Prostate gland (tissue), 2 donors: ENCODE data around the gene EHMT1. TPM values are rescaled to one million over a fixed set of nuclear protein-coding genes. Genes with fewer than 3 reads are reported as not detected.

Experiments used
- DNase-seq: peaks from one replicate; pipeline ENCODE4 v3.0.0-alpha.2; 2019; ENCODE audit warnings: low spot score
- H3K27ac ChIP-seq, 2 donors: fragments of 200-600 bp; sonication (generic); 2 replicates each; pipeline ENCODE4 v1.5.1; 2017 to 2019
- H3K27me3 ChIP-seq: fragments of 200-600 bp; sonication (generic); replicated peaks from 2 replicates; pipeline ENCODE4 v1.5.1; 2019; ENCODE audit not compliant: insufficient read depth
- H3K36me3 ChIP-seq, 2 donors: fragments of 200-600 bp; sonication (generic); 1 replicate in 1 of 2; 2 replicates in 1 of 2; pipeline versions ENCODE4 v1.5.1 to v1.8.1; 2017 to 2019
- H3K4me1 ChIP-seq: fragments of 200-600 bp; sonication (generic); replicated peaks from 2 replicates; pipeline ENCODE4 v1.5.1; 2019
- H3K4me3 ChIP-seq, 2 donors: fragments of 200-600 bp; sonication (generic); 2 replicates each; pipeline ENCODE4 v1.5.1; 2017 to 2019
- H3K9me3 ChIP-seq: fragments of 200-600 bp; sonication (generic); 2 replicates; pipeline ENCODE4 v1.5.1; 2017
- CTCF ChIP-seq, 4 experiments: fragments of 200-600 bp in 2 of 4; fragments of 450-650 bp in 2 of 4; sonication (generic) in 2 of 4; IDR thresholded peaks; 1 replicate in 3 of 4; 2 replicates in 1 of 4; pipeline ENCODE4 v1.5.1; 2016 to 2019; ENCODE audit warnings: antibody characterized with exemption in 4 of 4, mild to moderate bottlenecking in 2 of 4, moderate library complexity in 2 of 4
- POLR2A ChIP-seq: fragments of 450-650 bp; IDR thresholded peaks from one replicate; pipeline ENCODE4 v1.6.1; 2016; ENCODE audit warnings: antibody characterized with exemption, mild to moderate bottlenecking
- POLR2AphosphoS5 ChIP-seq: sonication (generic); formaldehyde crosslinking; IDR thresholded peaks from one replicate; pipeline ENCODE4 v1.6.1; 2017; ENCODE audit warnings: antibody characterized with exemption
- WGBS: methylation state at CpG from one replicate; pipeline ENCODE4 v1.1.5; 2018; 5-methylcytosine and 5-hydroxymethylcytosine counted together
- intact Hi-C: fragments of 100-400 bp; cut with DNase I; formaldehyde crosslinking; loops from one replicate; pipeline ENCODE4 v1.14.2; 2022
- total RNA-seq, 2 donors: library from RNA; depleted of rRNA; stranded (reverse); fragments of >200 nt; gene quantifications; one replicate each; pipeline ENCODE4 v1.1.0, GENCODE V29; 2016

Gene EHMT1
- total RNA-seq, 2 donors from 2014 or later, result 81.3 to 149 TPM

DNA sequence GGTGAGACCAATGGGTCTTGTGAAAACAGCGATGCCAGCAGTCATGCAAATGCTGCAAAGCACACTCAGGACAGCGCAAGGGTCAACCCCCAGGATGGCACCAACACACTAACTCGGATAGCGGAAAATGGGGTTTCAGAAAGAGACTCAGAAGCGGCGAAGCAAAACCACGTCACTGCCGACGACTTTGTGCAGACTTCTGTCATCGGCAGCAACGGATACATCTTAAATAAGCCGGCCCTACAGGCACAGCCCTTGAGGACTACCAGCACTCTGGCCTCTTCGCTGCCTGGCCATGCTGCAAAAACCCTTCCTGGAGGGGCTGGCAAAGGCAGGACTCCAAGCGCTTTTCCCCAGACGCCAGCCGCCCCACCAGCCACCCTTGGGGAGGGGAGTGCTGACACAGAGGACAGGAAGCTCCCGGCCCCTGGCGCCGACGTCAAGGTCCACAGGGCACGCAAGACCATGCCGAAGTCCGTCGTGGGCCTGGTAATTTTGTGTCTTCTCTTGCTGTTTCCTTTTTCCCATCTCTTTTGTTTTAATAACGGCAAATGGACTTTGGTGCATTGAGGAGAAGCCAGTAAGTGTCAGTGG, 98.0 kb downstream of the EHMT1 start:
- TF ChIP-seq POLR2AphosphoS5 (no peak), CTCF (IDR thresholded peaks at IDR 0.05) (no peak), POLR2A (no peak)
- 96% methylated on average over 25 of the region's 25 CpGs for WGBS
- intact Hi-C loops, result no loop called here
- H3K9me3 ChIP-seq, result no peaks in the 10 kb centered on the region
- H3K4me3 ChIP-seq, result no peak overlapping the region
- H3K27ac ChIP-seq, result no peak overlapping the region
- no peak for DNase-seq
- H3K36me3 ChIP-seq, result no peaks in the 10 kb centered on the region
- H3K27me3 ChIP-seq, result no peaks in the 10 kb centered on the region
- H3K4me1 ChIP-seq, result no peaks in the 10 kb centered on the region

GRCh38 chr9:137717776-137718327, 99.0 kb downstream of the EHMT1 start:
- DNase-seq, result no peak
- WGBS, result 95% methylated on average over 28 of the region's 28 CpGs
- no peaks in the 10 kb centered on the region for H3K4me1 ChIP-seq

DNA sequence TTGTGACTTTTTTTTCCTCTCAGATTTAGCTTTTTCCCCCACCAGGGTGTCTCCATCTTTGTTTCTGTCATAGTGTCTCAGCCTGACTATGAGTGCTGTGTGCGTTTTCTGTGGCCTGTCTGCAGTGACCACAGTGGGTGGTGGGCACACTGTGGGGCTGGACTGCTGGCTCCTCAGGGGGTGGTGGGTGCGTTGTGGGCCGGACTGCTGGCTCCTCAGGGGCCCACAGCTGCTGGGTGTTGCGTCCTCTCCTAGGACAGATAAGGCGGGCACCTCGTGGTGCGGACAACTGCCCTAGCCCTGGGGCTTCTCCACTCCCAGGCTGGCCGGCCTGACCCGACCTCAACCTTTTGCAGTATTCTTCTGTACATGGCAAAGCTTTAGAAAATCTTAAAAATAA, 100.4 kb downstream of the EHMT1 start:
- intact Hi-C loops, result no loop called here
- Histone ChIP-seq H3K4me3 (no peak overlapping the region), H3K9me3 (no peaks in the 10 kb centered on the region), H3K27ac (no peak overlapping the region), H3K4me1 (no peaks in the 10 kb centered on the region), H3K36me3 (no peaks in the 10 kb centered on the region), H3K27me3 (no peaks in the 10 kb centered on the region)
- 94% methylated on average over 9 of the region's 9 CpGs for WGBS
- DNase-seq, result no peak
- TF ChIP-seq CTCF (IDR thresholded peaks at IDR 0.05), result no peak
- no peak for TF ChIP-seq POLR2A

More at GRCh38 chr9:137717776-137718327, 99.0 kb downstream of the EHMT1 start:
- Histone ChIP-seq H3K4me3 (no peak overlapping the region), H3K27ac (no peak overlapping the region), H3K9me3 (no peaks in the 10 kb centered on the region), H3K27me3 (no peaks in the 10 kb centered on the region), H3K36me3 (no peaks in the 10 kb centered on the region)
- TF ChIP-seq CTCF (IDR thresholded peaks at IDR 0.05) (no peak), POLR2A (no peak), POLR2AphosphoS5 (no peak)
- intact Hi-C loops, result no loop called here

GRCh38 chr9:137720571-137721110, 101.8 kb downstream of the EHMT1 start:
- H3K4me3 ChIP-seq, result no peak overlapping the region
- DNase-seq, result no peak
- intact Hi-C loops, result no loop called here
- WGBS, result 63% methylated on average over 27 of the region's 27 CpGs
- no peak for TF ChIP-seq POLR2A
- TF ChIP-seq POLR2AphosphoS5, result no peak
- no peaks in the 10 kb centered on the region for H3K9me3 ChIP-seq
- H3K27me3 ChIP-seq, result no peaks in the 10 kb centered on the region
- no peak overlapping the region for H3K27ac ChIP-seq
- H3K36me3 ChIP-seq, result no peaks in the 10 kb centered on the region
- H3K4me1 ChIP-seq, result no peaks in the 10 kb centered on the region

GRCh38 chr9:137721479-137721878, 102.7 kb downstream of the EHMT1 start:
- DNase-seq, result no peak
- no peaks in the 10 kb centered on the region for H3K4me1 ChIP-seq
- H3K9me3 ChIP-seq, result no peaks in the 10 kb centered on the region
- WGBS, result 93% methylated on average over 12 of the region's 12 CpGs
- H3K27me3 ChIP-seq, result no peaks in the 10 kb centered on the region
- TF ChIP-seq POLR2AphosphoS5, result no peak
- TF ChIP-seq CTCF (IDR thresholded peaks at IDR 0.05), result no peak
- TF ChIP-seq POLR2A, result no peak
- intact Hi-C loops, result no loop called here
- no peaks in the 10 kb centered on the region for H3K36me3 ChIP-seq
- no peak overlapping the region for H3K4me3 ChIP-seq
- no peak overlapping the region for H3K27ac ChIP-seq
